ENCODE results near the gene MOGAT2.
"Not testable (repeated sequence)": the region's sequence is repeated elsewhere in the genome, so short reads cannot be mapped to it uniquely, and the experiment has no call there.

Gene MOGAT2

GRCh38 chr11:75717608-75718418 lies at the start of gene MOGAT2:
MOGAT2 (plus strand) TSS chr11:75717838; CDS start chr11:75717889, 51 bp downstream.
- no peak for DNase-seq (ENCODE audit: low read depth)

- no peak for DNase-seq (ENCODE audit: low read depth)
Observed at GRCh38 chr11:75668451-75669297, 49.0 kb upstream of the MOGAT2 start, which contains the start of gene MAP6. MAP6 (minus strand) TSS chr11:75669038; CDS start chr11:75668369, 669 bp downstream.

GRCh38 chr11:75673977-75674582 lies 43.6 kb upstream of the MOGAT2 start:
- no peak for DNase-seq (ENCODE audit: low read depth)

- DNase-seq (ENCODE audit: low read depth), result no peak
Observed at GRCh38 chr11:75677275-75677674, 40.4 kb upstream of the MOGAT2 start.

- DNase-seq (ENCODE audit: low read depth), result no peak
Observed at GRCh38 chr11:75677909-75678308, 39.7 kb upstream of the MOGAT2 start.

- no peak for DNase-seq (ENCODE audit: low read depth)
Observed at GRCh38 chr11:75678620-75679259, 38.9 kb upstream of the MOGAT2 start.

- no peak for DNase-seq (ENCODE audit: low read depth)
Observed at GRCh38 chr11:75679566-75679965, 38.1 kb upstream of the MOGAT2 start.

GRCh38 chr11:75683856-75684255 lies 33.8 kb upstream of the MOGAT2 start:
- DNase-seq (ENCODE audit: low read depth), result not testable (repeated sequence)

- DNase-seq (ENCODE audit: low read depth), result no peak
Observed at GRCh38 chr11:75689863-75690609, 27.6 kb upstream of the MOGAT2 start.

GRCh38 chr11:75691804-75692203 lies 25.8 kb upstream of the MOGAT2 start:
- no peak for DNase-seq (ENCODE audit: low read depth)

- DNase-seq (ENCODE audit: low read depth), result no peak
Observed at GRCh38 chr11:75697906-75698581, 19.6 kb upstream of the MOGAT2 start.

- no peak for DNase-seq (ENCODE audit: low read depth)
Observed at GRCh38 chr11:75700940-75701339, 16.7 kb upstream of the MOGAT2 start.

- no peak for DNase-seq (ENCODE audit: low read depth)
Observed at GRCh38 chr11:75703695-75704237, 13.9 kb upstream of the MOGAT2 start.

- no peak for DNase-seq (ENCODE audit: low read depth)
Observed at GRCh38 chr11:75705541-75705940, 12.1 kb upstream of the MOGAT2 start.

- peak; percentile 44 for DNase-seq (ENCODE audit: low read depth)
Observed at GRCh38 chr11:75706260-75706729, 11.3 kb upstream of the MOGAT2 start.

- no peak for DNase-seq (ENCODE audit: low read depth)
Observed at GRCh38 chr11:75714211-75714610, 3.4 kb upstream of the MOGAT2 start.

- no peak for DNase-seq (ENCODE audit: low read depth)
Observed at GRCh38 chr11:75715688-75716087, 1.9 kb upstream of the MOGAT2 start.

GRCh38 chr11:75716659-75717058 lies 979 bp upstream of the MOGAT2 start:
- DNase-seq (ENCODE audit: low read depth), result no peak

GRCh38 chr11:75718419-75719339 lies 1.0 kb downstream of the MOGAT2 start:
- no peak for DNase-seq (ENCODE audit: low read depth)
